GM19372 (cell line): Measurements from ENCODE around the gene ANKRD53.
"Not testable (repeated sequence)": the region's sequence is repeated elsewhere in the genome, so short reads cannot be mapped to it uniquely, and the experiment has no call there.

ENCODE experiments used
- ATAC-seq: cut with Tn5 transposase; IDR thresholded peaks from one replicate; pipeline ENCODE4 v1.9.1; 2021; ENCODE audit warnings: mild to moderate bottlenecking, low read depth, moderate library complexity; ENCODE audit not compliant: unreplicated experiment

The ANKRD53 gene

GRCh38 chr2:70986499-70987189, 8.2 kb downstream of the ANKRD53 start:
- no peak for ATAC-seq

GRCh38 chr2:70987386-70987785, 9.0 kb downstream of the ANKRD53 start:
- no peak for ATAC-seq

GRCh38 chr2:70988151-70988550, 9.7 kb downstream of the ANKRD53 start:
- no peak for ATAC-seq

GRCh38 chr2:70988726-70989648, 10.6 kb downstream of the ANKRD53 start:
- ATAC-seq, result no peak

GRCh38 chr2:70990216-70990615, 11.8 kb downstream of the ANKRD53 start:
- ATAC-seq, result no peak

GRCh38 chr2:70991142-70991541, 12.7 kb downstream of the ANKRD53 start:
- no peak for ATAC-seq

- ATAC-seq, result no peak
These were observed 13.3 kb downstream of the ANKRD53 start for GRCh38 chr2:70991742-70992141.

GRCh38 chr2:70992945-70993853, 14.8 kb downstream of the ANKRD53 start:
- ATAC-seq, result no peak

- peak; percentile 31 for ATAC-seq
These were observed 15.7 kb downstream of the ANKRD53 start for GRCh38 chr2:70994009-70994698.

GRCh38 chr2:70994699-70995425, 16.4 kb downstream of the ANKRD53 start, which contains the start of gene TEX261:
TEX261 (minus strand) TSS chr2:70994873; CDS start chr2:70994757, 116 bp downstream.
- ATAC-seq, result peak; percentile 94

GRCh38 chr2:70995426-70995729, 16.9 kb downstream of the ANKRD53 start:
- ATAC-seq, result peak; percentile 42

GRCh38 chr2:70998885-70999284, 20.5 kb downstream of the ANKRD53 start:
- not testable (repeated sequence) for ATAC-seq

- no peak for ATAC-seq
These were observed 20.9 kb downstream of the ANKRD53 start for GRCh38 chr2:70999362-70999761.

- not testable (repeated sequence) for ATAC-seq
These were observed 21.5 kb downstream of the ANKRD53 start for GRCh38 chr2:70999931-71000330.

- peak; percentile 95 for ATAC-seq
These were observed 22.6 kb downstream of the ANKRD53 start for GRCh38 chr2:71000780-71001591.

GRCh38 chr2:71001592-71001927, 23.1 kb downstream of the ANKRD53 start:
- no peak for ATAC-seq

- ATAC-seq, result no peak
These were observed 23.6 kb downstream of the ANKRD53 start for GRCh38 chr2:71001981-71002570.

- no peak for ATAC-seq
These were observed 25.0 kb downstream of the ANKRD53 start for GRCh38 chr2:71003396-71003795.
